Hematopoietic multipotent progenitor cell treated with erythropoietin and hydrocortisone succinate and interleukin-3 and kit ligand, for 15 days (in vitro differentiated cells): ENCODE results near the gene SIM1.

Source experiments
- DNase-seq: peaks from one replicate; pipeline ENCODE4 v3.0.0-alpha.2; 2015; ENCODE audit warnings: low spot score

Gene SIM1

GRCh38 chr6:100353276-100354015 lies 111.3 kb downstream of the SIM1 start:
- no peak for DNase-seq

DNA sequence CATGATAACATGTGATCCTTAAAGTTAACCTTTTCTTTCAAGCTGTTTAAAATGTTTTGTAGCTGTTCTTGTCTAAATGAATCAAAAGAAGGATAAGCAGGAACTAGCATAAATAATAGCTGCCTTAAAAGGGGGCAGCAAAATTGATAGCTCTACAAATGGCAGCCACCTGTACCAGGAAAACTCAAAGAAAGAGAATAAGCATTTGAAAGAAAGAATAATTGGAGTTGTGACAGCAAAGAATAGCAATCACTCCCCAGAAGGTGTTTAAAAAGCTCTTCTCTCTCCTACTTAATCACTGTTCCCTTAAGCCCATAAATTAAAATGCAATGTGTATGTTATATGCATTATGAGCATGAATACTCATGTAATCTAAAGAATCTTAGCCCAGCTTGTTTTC lies 114.6 kb downstream of the SIM1 start:
- DNase-seq = no peak

GRCh38 chr6:100349366-100349765 lies 115.4 kb downstream of the SIM1 start:
- DNase-seq = no peak

GRCh38 chr6:100347901-100348550 lies 116.7 kb downstream of the SIM1 start:
- DNase-seq = no peak

DNA sequence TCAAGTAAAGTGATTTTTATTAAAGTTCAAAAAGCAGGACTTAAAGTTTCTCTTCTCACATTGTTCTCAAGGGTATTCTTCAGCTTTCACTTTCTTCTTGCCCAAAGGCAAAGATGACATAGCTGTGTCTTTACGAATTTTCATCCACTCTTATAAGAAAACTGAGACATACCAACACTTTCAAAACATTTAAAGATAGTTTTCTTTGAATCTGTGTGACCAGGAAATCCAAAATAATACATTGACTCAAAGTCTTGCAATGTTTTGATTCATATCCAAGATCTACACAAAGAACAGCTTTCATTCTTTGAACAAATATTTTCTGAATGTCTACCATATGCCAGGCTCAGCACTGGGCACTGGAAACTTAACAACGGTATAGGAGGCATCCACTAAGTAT lies 117.9 kb downstream of the SIM1 start:
- DNase-seq = no peak

GRCh38 chr6:100346203-100346602 lies 118.5 kb downstream of the SIM1 start:
- no peak for DNase-seq

- DNase-seq = no peak
Measured at GRCh38 chr6:100344761-100345160, 120.0 kb downstream of the SIM1 start.

DNA sequence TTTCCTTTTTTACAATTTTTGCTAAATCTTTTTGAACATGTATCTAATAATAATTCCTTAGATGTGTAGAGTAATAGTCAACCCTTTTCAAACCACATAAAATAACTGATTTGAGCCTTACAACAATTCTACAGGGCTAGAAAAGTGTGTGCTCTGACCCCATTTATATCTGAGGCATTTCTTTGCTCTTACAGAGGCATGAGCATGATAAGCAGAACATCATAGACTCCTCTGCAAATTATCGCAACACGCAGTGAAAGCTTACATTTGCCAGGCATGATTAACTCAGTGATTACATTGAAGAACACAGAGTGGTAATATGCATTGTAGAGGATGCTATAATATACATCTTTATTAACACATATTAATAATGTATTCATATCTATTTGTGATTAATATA lies 120.4 kb downstream of the SIM1 start:
- DNase-seq = no peak

DNA sequence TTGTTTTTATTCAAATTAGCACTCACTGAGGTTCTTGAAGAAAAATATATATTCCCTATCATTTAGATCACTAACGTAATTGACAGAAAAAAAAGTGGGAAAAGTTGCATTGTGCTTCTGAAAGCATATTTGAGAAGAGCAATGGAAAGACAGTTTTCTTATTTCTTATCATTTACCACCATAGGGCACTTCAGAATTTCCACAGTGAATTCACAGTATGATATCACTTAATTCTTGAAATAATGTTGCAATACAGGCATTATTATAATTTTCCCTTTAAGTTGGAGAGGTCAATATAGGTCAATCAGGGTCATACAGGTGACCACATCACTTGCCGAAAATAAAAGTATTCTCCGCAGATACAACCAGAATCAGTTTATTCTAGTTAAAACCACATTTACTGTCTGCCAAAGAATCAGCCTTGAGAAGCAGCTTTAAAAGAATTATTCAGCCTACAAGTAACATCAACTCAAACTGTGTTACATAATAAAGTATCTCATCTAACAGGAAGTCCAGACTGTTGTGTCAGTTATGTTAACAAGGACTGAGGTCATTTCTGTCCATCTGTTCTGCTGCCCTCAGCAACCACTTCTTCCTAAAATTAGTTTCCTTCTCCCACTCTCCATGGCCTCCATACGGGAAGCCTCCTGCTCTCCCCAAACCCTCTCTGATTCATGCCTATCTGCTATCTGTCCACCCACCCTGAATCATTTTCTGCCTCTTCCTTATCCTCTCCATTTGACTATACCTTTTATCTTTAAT lies 121.2 kb downstream of the SIM1 start:
- no peak for DNase-seq

- DNase-seq = no peak
Measured at GRCh38 chr6:100342830-100343229, 121.9 kb downstream of the SIM1 start.

GRCh38 chr6:100339574-100340255 lies 125.0 kb downstream of the SIM1 start:
- DNase-seq = no peak

- no peak for DNase-seq
Measured at GRCh38 chr6:100338090-100338489, 126.6 kb downstream of the SIM1 start.

DNA sequence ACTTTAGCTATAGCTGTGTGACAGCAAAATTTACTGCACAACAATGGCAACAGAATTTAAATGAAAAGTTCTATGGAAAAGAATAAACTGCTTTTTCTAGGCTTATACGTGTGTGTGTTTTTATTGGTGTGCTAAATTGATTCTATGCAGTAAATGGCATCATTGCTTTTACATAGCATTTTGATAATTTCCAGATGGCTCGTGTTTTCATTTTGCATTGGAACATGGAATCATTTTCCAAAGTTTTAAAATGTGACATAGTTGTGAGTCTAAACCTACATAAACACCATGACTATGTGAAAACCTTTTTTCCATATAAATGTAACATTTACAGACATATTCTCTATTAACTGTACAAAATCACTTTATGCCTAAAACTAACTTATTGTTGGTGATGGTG lies 127.8 kb downstream of the SIM1 start:
- no peak for DNase-seq

GRCh38 chr6:100335991-100336390 lies 128.7 kb downstream of the SIM1 start:
- DNase-seq = no peak
